Sigmoid colon (tissue), 4 donors: ENCODE results near the gene PSMG4.

Source experiments
- EP300 ChIP-seq, 4 donors: sonication (generic); formaldehyde crosslinking; IDR thresholded peaks; one replicate each; pipeline ENCODE4 v1.6.1; 2017; ENCODE audit warnings: antibody characterized with exemption in 4 of 4
- POLR2A ChIP-seq, 2 donors: fragments of 450-650 bp; IDR thresholded peaks; one replicate each; pipeline ENCODE4 v1.6.1; 2016; ENCODE audit warnings: antibody characterized with exemption in 2 of 2, mild to moderate bottlenecking in 2 of 2, moderate library complexity in 2 of 2
- POLR2AphosphoS5 ChIP-seq, 4 donors: sonication (generic); formaldehyde crosslinking; IDR thresholded peaks; one replicate each; pipeline ENCODE4 v1.6.1; 2017; ENCODE audit warnings: antibody characterized with exemption in 4 of 4
- TF ChIP-seq, protein P1 (sequence below), 4 experiments: fragments of 450-650 bp in 3 of 4; fragments of 200-600 bp in 1 of 4; IDR thresholded peaks; one replicate each; pipeline ENCODE4 v1.5.1; 2016 to 2019; ENCODE audit warnings: antibody characterized with exemption in 4 of 4, mild to moderate bottlenecking in 3 of 4, moderate library complexity in 2 of 4

DNA sequence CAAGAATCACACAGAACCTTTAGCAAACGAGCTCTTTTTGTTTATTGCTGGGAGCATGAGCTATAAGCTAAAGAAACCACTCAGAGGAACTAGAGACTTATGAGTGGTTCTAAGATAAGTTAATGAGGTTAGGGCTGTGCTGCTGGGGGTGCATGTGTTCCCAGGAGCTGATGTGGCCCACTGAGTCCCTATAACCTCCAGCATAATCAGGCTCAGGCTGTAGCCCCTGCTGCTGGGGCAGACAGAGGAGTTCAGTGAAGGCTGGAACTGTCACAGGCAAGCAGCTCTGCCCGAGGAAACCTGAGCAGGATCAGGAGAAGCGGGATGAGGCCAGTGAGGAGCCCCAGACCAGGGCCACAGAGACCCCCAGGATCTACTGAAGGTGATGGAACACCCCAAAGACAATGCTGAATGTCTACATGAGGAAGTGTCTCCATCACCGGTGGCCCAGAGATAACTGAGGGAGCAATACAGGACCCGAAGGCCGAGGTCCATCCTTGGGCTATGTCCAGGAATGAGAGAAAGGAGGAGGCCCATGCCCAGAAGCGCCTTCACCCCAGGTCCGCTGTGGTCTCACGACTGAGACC lies 48.6 kb upstream of the PSMG4 start:
- TF ChIP-seq POLR2A (IDR thresholded peaks at IDR 0.05), result no peak
- no peak for TF ChIP-seq EP300 (IDR thresholded peaks at IDR 0.05)
- no peak for TF ChIP-seq POLR2AphosphoS5 (IDR thresholded peaks at IDR 0.05)
- TF ChIP-seq, protein P1, sequence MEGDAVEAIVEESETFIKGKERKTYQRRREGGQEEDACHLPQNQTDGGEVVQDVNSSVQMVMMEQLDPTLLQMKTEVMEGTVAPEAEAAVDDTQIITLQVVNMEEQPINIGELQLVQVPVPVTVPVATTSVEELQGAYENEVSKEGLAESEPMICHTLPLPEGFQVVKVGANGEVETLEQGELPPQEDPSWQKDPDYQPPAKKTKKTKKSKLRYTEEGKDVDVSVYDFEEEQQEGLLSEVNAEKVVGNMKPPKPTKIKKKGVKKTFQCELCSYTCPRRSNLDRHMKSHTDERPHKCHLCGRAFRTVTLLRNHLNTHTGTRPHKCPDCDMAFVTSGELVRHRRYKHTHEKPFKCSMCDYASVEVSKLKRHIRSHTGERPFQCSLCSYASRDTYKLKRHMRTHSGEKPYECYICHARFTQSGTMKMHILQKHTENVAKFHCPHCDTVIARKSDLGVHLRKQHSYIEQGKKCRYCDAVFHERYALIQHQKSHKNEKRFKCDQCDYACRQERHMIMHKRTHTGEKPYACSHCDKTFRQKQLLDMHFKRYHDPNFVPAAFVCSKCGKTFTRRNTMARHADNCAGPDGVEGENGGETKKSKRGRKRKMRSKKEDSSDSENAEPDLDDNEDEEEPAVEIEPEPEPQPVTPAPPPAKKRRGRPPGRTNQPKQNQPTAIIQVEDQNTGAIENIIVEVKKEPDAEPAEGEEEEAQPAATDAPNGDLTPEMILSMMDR (IDR thresholded peaks at IDR 0.05), result no peak
